HepG2 (cell line): ENCODE results near the gene GPC6.

Source experiments
- ARID2 ChIP-seq: sonication (generic); formaldehyde crosslinking; IDR thresholded peaks from 2 replicates; pipeline ENCODE4 v1.8.1; 2022; ENCODE audit warnings: mild to moderate bottlenecking, missing genetic modification reagents, borderline replicate concordance
- ATF3 ChIP-seq: sonication (generic); formaldehyde crosslinking; IDR thresholded peaks from 2 replicates; pipeline ENCODE4 v1.4.0; 2020; ENCODE audit warnings: missing genetic modification reagents
- EHMT2 ChIP-seq: fragments of 200-600 bp; sonication (generic); IDR thresholded peaks from 2 replicates; pipeline ENCODE4 v1.7.0; 2017; ENCODE audit warnings: antibody characterized with exemption, low read depth, low read length, borderline replicate concordance
- GPN1 ChIP-seq: sonication (generic); formaldehyde crosslinking; IDR thresholded peaks from 2 replicates; pipeline ENCODE4 v1.5.1; 2020; ENCODE audit warnings: missing genetic modification reagents, borderline replicate concordance
- HMG20B ChIP-seq: conservative IDR thresholded peaks from 2 replicates; pipeline ENCODE4 v1.6.1; 2016; ENCODE audit warnings: missing genetic modification reagents, missing compliant biosample characterization
- HOXA7 ChIP-seq: sonication (generic); formaldehyde crosslinking; IDR thresholded peaks from 2 replicates; pipeline ENCODE4 v1.8.1; 2022; ENCODE audit warnings: mild to moderate bottlenecking, missing genetic modification reagents, moderate library complexity
- KAT2B ChIP-seq: fragments of 150-350 bp; IDR thresholded peaks from 2 replicates; pipeline ENCODE4 v1.6.1; 2014; ENCODE audit warnings: low read depth, low read length, borderline replicate concordance
- NFRKB ChIP-seq: fragments of 450-650 bp; IDR thresholded peaks from 2 replicates; pipeline ENCODE4 v1.6.1; 2017
- SMAD1 ChIP-seq: sonication (generic); formaldehyde crosslinking; IDR thresholded peaks from 2 replicates; pipeline ENCODE4 v1.4.0; 2020; ENCODE audit warnings: missing genetic modification reagents, low read depth, mild to moderate bottlenecking, borderline replicate concordance
- TF ChIP-seq, protein P1 (sequence below): IDR thresholded peaks from 2 replicates; pipeline ENCODE4 v1.6.1; 2016
- TF ChIP-seq, protein P2 (sequence below): sonication (generic); formaldehyde crosslinking; IDR thresholded peaks from 2 replicates; pipeline ENCODE4 v1.5.0; 2020; ENCODE audit warnings: mild to moderate bottlenecking, missing genetic modification reagents, moderate library complexity

- TF ChIP-seq, protein P1, sequence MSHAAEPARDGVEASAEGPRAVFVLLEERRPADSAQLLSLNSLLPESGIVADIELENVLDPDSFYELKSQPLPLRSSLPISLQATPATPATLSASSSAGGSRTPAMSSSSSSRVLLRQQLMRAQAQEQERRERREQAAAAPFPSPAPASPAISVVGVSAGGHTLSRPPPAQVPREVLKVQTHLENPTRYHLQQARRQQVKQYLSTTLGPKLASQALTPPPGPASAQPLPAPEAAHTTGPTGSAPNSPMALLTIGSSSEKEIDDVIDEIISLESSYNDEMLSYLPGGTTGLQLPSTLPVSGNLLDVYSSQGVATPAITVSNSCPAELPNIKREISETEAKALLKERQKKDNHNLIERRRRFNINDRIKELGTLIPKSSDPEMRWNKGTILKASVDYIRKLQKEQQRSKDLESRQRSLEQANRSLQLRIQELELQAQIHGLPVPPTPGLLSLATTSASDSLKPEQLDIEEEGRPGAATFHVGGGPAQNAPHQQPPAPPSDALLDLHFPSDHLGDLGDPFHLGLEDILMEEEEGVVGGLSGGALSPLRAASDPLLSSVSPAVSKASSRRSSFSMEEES (CRISPR knock-in tag): no peak
- TF ChIP-seq HOXA7 (CRISPR knock-in tag) (no peak), KAT2B (no peak), ARID2 (no peak), EHMT2 (no peak), GPN1 (CRISPR knock-in tag) (no peak), ATF3 (no peak), SMAD1 (CRISPR knock-in tag) (no peak), NFRKB (no peak), HMG20B (CRISPR knock-in tag) (no peak)
- TF ChIP-seq, protein P2, sequence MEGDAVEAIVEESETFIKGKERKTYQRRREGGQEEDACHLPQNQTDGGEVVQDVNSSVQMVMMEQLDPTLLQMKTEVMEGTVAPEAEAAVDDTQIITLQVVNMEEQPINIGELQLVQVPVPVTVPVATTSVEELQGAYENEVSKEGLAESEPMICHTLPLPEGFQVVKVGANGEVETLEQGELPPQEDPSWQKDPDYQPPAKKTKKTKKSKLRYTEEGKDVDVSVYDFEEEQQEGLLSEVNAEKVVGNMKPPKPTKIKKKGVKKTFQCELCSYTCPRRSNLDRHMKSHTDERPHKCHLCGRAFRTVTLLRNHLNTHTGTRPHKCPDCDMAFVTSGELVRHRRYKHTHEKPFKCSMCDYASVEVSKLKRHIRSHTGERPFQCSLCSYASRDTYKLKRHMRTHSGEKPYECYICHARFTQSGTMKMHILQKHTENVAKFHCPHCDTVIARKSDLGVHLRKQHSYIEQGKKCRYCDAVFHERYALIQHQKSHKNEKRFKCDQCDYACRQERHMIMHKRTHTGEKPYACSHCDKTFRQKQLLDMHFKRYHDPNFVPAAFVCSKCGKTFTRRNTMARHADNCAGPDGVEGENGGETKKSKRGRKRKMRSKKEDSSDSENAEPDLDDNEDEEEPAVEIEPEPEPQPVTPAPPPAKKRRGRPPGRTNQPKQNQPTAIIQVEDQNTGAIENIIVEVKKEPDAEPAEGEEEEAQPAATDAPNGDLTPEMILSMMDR (CRISPR knock-in tag): no peak
Measured at GRCh38 chr13:94353167-94353710, 1126.6 kb downstream of the GPC6 start.
